Measurements from ENCODE around the gene OLA1.
"Not testable (repeated sequence)": the region's sequence is repeated elsewhere in the genome, so short reads cannot be mapped to it uniquely, and the experiment has no call there.

Gene OLA1

GRCh38 chr2:174248187-174248997 is at the start of gene OLA1:
Gene OLA1 (minus strand): TSS chr2:174248532. CDS start chr2:174246815, 1,717 bp downstream.
- DNase-seq = peak; percentile 96 to 99 (median 98)

- no peak for DNase-seq
Observed at GRCh38 chr2:174292908-174293307, 44.6 kb upstream of the OLA1 start.

GRCh38 chr2:174286172-174286571 is 37.8 kb upstream of the OLA1 start:
- no peak for DNase-seq

GRCh38 chr2:174282441-174282840 is 34.1 kb upstream of the OLA1 start:
- DNase-seq = peak; percentile 85 to 92 (median 89)

- peak; percentile 80 to 88 (median 86) for DNase-seq
Observed at GRCh38 chr2:174281736-174282135, 33.4 kb upstream of the OLA1 start.

- peak in 1 of 3 donors; percentile 5 for DNase-seq
Observed at GRCh38 chr2:174280596-174280995, 32.3 kb upstream of the OLA1 start.

- DNase-seq = not testable (repeated sequence)
Observed at GRCh38 chr2:174270263-174270662, 21.9 kb upstream of the OLA1 start.

- DNase-seq = no peak
Observed at GRCh38 chr2:174266288-174266687, 18.0 kb upstream of the OLA1 start.

- DNase-seq = peak; percentile 26 to 43 (median 35)
Observed at GRCh38 chr2:174263997-174264396, 15.7 kb upstream of the OLA1 start.

- peak; percentile 30 to 52 (median 50) for DNase-seq
Observed at GRCh38 chr2:174259981-174260380, 11.6 kb upstream of the OLA1 start.

- DNase-seq = no peak
Observed at GRCh38 chr2:174254267-174254666, 5.9 kb upstream of the OLA1 start.

GRCh38 chr2:174248998-174249592 is 763 bp upstream of the OLA1 start:
- peak; percentile 18 to 40 (median 21) for DNase-seq

GRCh38 chr2:174247474-174248186 is 702 bp downstream of the OLA1 start:
- peak in 1 of 3 donors; percentile 18 for DNase-seq

GRCh38 chr2:174246944-174247381 is 1.4 kb downstream of the OLA1 start:
- DNase-seq = no peak

- not testable (repeated sequence) for DNase-seq
Observed at GRCh38 chr2:174245628-174246027, 2.7 kb downstream of the OLA1 start.

- no peak for DNase-seq
Observed at GRCh38 chr2:174245065-174245464, 3.3 kb downstream of the OLA1 start.

- no peak for DNase-seq
Observed at GRCh38 chr2:174243812-174244211, 4.5 kb downstream of the OLA1 start.

- DNase-seq = no peak
Observed at GRCh38 chr2:174240097-174240496, 8.2 kb downstream of the OLA1 start.

- DNase-seq = no peak
Observed at GRCh38 chr2:174236429-174236828, 11.9 kb downstream of the OLA1 start.

GRCh38 chr2:174235680-174236079 is 12.7 kb downstream of the OLA1 start:
- no peak for DNase-seq

GRCh38 chr2:174233771-174234275 is 14.5 kb downstream of the OLA1 start:
- no peak for DNase-seq

GRCh38 chr2:174227748-174228147 is 20.6 kb downstream of the OLA1 start:
- no peak for DNase-seq

GRCh38 chr2:174224665-174225288 is 23.6 kb downstream of the OLA1 start:
- DNase-seq = no peak
